Ramos (cell line): Measurements from ENCODE around the gene PRAMEF9.
"Not testable (repeated sequence)": the region's sequence is repeated elsewhere in the genome, so short reads cannot be mapped to it uniquely, and the experiment has no call there.

Experiments used
- in situ Hi-C: fragments of 300-500 bp; cut with MboI; formaldehyde crosslinking; loops from one replicate; pipeline ENCODE4 v1.14.3; 2022; ENCODE audit warnings: low sequenced_read_pairs; ENCODE audit not compliant: unreplicated experiment

PRAMEF9 gene

GRCh38 chr1:13171548-13171947 is at the start of gene PRAMEF9:
TSS of gene PRAMEF9 (plus strand) at chr1:13171848. CDS start at chr1:13175281, 3,433 bp downstream.
- in situ Hi-C loops: not testable (repeated sequence)

GRCh38 chr1:13155909-13156308 is 15.7 kb upstream of the PRAMEF9 start, which contains the start of gene PRAMEF26:
TSS of gene PRAMEF26 (minus strand) at chr1:13156009. CDS start at chr1:13153095, 2,914 bp downstream.
- in situ Hi-C loops: not testable (repeated sequence)

DNA sequence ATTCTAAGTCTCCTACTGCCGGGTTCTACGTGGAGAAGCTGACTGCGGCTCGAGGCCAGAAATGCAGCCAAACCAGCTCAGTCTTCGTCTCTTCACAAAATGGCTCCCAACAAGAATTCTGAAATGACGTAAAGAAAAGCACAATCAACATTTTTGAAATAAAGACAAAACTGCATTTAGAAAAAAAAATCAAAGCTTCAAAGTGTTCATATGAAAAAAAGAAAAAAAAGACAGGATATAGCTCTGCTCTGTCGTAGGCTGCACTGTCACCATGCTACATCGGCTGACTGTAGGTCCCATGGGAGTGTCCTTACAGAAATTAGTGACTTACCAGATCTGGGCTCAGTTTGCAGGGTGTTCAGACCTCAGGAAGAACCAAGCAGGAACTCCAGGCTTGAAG is 6.1 kb upstream of the PRAMEF9 start, which contains the start of gene HNRNPCL4:
Gene HNRNPCL4, minus strand, starts transcription at position 101 of the 400 bp plus-strand sequence. CDS start 164 bp downstream, outside the sequence.
- in situ Hi-C loops: not testable (repeated sequence)

DNA sequence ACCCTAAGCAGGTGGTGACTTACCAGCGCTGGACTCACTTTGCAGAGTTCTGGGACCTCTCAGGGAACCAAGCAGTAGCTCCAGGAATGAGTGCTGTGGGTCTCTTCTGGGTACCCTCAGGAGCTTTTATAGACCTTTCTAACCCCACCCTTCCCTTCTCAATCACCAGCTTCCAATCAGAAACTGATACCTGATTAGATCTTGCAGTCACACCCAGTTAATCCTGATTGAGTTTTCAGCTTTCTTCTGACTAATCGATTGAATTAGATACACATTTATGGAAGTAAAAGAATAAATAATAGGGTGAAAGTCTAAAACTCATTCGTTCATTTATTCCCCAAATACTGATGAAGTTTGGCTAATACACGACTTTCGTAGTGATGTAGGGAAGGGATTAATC is 29.7 kb downstream of the PRAMEF9 start, which contains the start of gene PRAMEF13:
Gene PRAMEF13, minus strand, starts transcription at position 101 of the 400 bp plus-strand sequence. CDS start 1,820 bp downstream, outside the sequence.
- in situ Hi-C loops: not testable (repeated sequence)

GRCh38 chr1:13208712-13209111 is 37.1 kb downstream of the PRAMEF9 start:
- in situ Hi-C loops: not testable (repeated sequence)

DNA sequence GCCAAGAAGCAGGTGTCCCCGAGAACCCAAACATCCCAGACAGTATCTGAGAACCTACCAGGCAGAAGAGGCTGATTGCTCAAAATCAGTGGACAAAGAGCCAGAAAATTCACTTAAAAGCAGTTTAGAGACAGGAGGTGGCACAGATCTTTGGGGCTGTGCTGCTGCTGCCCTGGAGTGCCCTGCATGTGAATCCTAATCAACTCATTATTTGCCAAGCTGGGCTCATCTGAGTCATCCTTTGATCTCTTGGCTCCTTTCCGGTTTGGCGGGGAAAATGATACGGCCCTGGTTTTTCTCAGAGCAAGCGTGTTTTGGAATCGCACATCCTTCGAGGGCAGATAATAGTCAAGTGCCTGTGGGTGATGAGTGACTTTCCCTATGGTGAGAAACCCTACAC is 45.0 kb downstream of the PRAMEF9 start:
- in situ Hi-C loops: not testable (repeated sequence)

DNA sequence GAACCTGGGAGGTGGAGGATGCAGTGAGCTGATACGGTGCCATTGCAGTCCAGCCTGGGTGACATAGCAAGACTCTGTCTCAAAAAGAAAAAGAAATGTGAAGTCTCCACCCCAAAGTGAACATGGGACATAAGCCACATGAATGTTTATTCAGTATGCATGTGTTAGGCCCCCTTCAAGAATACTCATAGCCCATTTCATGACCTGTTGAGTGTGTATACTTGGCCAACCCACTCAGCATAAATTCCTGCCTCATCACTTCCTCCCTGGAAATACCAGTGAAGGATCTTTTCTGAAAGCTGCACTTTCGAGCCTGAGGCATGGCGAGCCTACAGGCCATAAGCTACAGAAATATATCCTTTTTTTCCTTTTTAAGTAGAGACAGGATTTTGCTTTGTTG is 47.6 kb downstream of the PRAMEF9 start:
- in situ Hi-C loops: not testable (repeated sequence)

GRCh38 chr1:13222788-13223187 is 51.1 kb downstream of the PRAMEF9 start:
- in situ Hi-C loops: not testable (repeated sequence)

- in situ Hi-C loops: no loop called here
These were observed 52.9 kb downstream of the PRAMEF9 start for GRCh38 chr1:13224480-13225060.

DNA sequence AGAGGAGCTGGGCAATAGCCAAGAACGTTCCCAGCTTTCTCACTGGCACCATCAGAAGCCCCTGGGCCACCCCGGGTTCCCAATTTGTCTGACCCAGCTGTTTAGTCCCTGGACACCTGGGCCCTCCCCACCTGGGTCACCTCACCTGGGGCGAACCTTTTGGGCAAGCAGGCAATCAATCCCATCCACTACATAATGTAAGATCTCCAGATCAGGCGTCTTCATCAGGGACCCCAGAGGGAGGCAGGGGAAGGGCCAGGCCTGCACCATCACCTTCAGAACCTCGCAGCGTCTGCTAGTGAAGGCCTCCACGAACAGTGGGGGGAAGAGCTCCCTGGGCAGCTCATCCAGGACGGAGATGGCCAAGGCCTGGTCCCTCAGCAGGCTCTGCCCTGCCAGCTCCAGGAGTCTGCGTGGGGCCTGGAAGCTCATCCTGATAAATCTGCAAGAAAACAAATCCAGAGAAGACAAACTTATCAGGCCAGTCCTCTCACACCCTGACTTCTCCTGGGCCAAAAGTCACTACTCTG is 54.1 kb downstream of the PRAMEF9 start, which contains the start of gene PRAMEF18:
Gene PRAMEF18, minus strand, starts transcription at position 480 of the 530 bp plus-strand sequence. Its CDS starts 48 bp downstream, at position 432.
- in situ Hi-C loops: not testable (repeated sequence)

- in situ Hi-C loops: not testable (repeated sequence)
These were observed 55.8 kb downstream of the PRAMEF9 start for GRCh38 chr1:13227271-13228055.

GRCh38 chr1:13228343-13228781 is 56.7 kb downstream of the PRAMEF9 start:
- in situ Hi-C loops: no loop called here
